GM23338 (cell line): ENCODE results near the gene STRIP1. TPM values are rescaled to one million over a fixed set of nuclear protein-coding genes. Genes with fewer than 3 reads are reported as not detected.
"Not testable (repeated sequence)": the region's sequence is repeated elsewhere in the genome, so short reads cannot be mapped to it uniquely, and the experiment has no call there.

Source experiments
- ATAC-seq: fragments of 200-7000 bp; cut with Tn5 transposase; 3 replicates; pipeline ENCODE4 v1.9.1; 2020
- DNase-seq: peaks from one replicate; pipeline ENCODE4 v3.0.0-alpha.2; 2015; ENCODE audit warnings: low spot score
- H2AFZ ChIP-seq: fragments of 200-600 bp; sonication (generic); 2 replicates; pipeline ENCODE4 v1.8.0; 2016; ENCODE audit warnings: antibody characterized with exemption, mild to moderate bottlenecking, moderate library complexity
- H3F3A ChIP-seq: fragments of 200-600 bp; sonication (generic); replicated peaks from 2 replicates; pipeline ENCODE4 v1.8.0; 2017; ENCODE audit warnings: antibody characterized with exemption, mixed run types, low read depth
- H3K27ac ChIP-seq: fragments of 200-600 bp; sonication (generic); 2 replicates; pipeline ENCODE4 v1.6.1; 2016; ENCODE audit warnings: low read depth
- H3K27me3 ChIP-seq: fragments of 200-600 bp; sonication (generic); 2 replicates; pipeline ENCODE4 v1.8.0; 2016; ENCODE audit warnings: mild to moderate bottlenecking, mixed run types, moderate library complexity; ENCODE audit not compliant: insufficient read depth
- H3K36me3 ChIP-seq: fragments of 200-600 bp; sonication (generic); 2 replicates; pipeline ENCODE4 v1.8.0; 2016; ENCODE audit warnings: mild to moderate bottlenecking; ENCODE audit not compliant: insufficient read depth
- H3K4me1 ChIP-seq: fragments of 200-600 bp; sonication (generic); 2 replicates; pipeline ENCODE4 v1.8.0; 2016; ENCODE audit warnings: mild to moderate bottlenecking, moderate library complexity; ENCODE audit not compliant: insufficient read depth
- H3K4me2 ChIP-seq: fragments of 200-600 bp; sonication (generic); 2 replicates; pipeline ENCODE4 v1.7.1; 2017; ENCODE audit warnings: mixed run types
- H3K4me3 ChIP-seq: fragments of 200-600 bp; sonication (generic); 2 replicates; pipeline ENCODE4 v1.6.1; 2016; ENCODE audit warnings: mixed run types
- H3K79me2 ChIP-seq: fragments of 200-600 bp; sonication (generic); replicated peaks from 2 replicates; pipeline ENCODE4 v1.8.0; 2017; ENCODE audit warnings: mild to moderate bottlenecking; ENCODE audit not compliant: insufficient read depth
- H3K9me2 ChIP-seq: fragments of 200-600 bp; sonication (generic); 2 replicates; pipeline ENCODE4 v1.8.0; 2017; ENCODE audit not compliant: insufficient read depth
- H4K20me1 ChIP-seq: fragments of 200-600 bp; sonication (generic); replicated peaks from 2 replicates; pipeline ENCODE4 v1.8.0; 2017; ENCODE audit warnings: mild to moderate bottlenecking; ENCODE audit not compliant: insufficient read depth
- H3K27ac Mint-ChIP-seq: 2 replicates; pipeline ENCODE4 v1.8.0; 2020; ENCODE audit warnings: inconsistent platforms, mild to moderate bottlenecking, moderate library complexity, mixed read lengths
- H3K27me3 Mint-ChIP-seq: 3 replicates; pipeline ENCODE4 v1.8.0; 2022; ENCODE audit warnings: low read depth, mild to moderate bottlenecking, moderate library complexity, mixed read lengths, inconsistent platforms; ENCODE audit not compliant: insufficient read depth, poor library complexity
- H3K36me3 Mint-ChIP-seq: 3 replicates; pipeline ENCODE4 v1.8.0; 2021; ENCODE audit warnings: low read depth, mild to moderate bottlenecking, inconsistent platforms, moderate library complexity, mixed read lengths
- H3K4me1 Mint-ChIP-seq: 3 replicates; pipeline ENCODE4 v1.8.0; 2020; ENCODE audit warnings: mild to moderate bottlenecking, inconsistent platforms, mixed read lengths
- H3K4me3 Mint-ChIP-seq: 3 replicates; pipeline ENCODE4 v1.8.0; 2021; ENCODE audit warnings: moderate library complexity, mild to moderate bottlenecking, inconsistent platforms, mixed read lengths
- H3K9me3 Mint-ChIP-seq: 3 replicates; pipeline ENCODE4 v1.8.0; 2020; ENCODE audit warnings: moderate library complexity, mild to moderate bottlenecking, inconsistent platforms, mixed read lengths
- CREB1 ChIP-seq: fragments of 250-450 bp; sonication (Bioruptor Pico); IDR thresholded peaks from 2 replicates; pipeline ENCODE4 v1.5.0; 2020; ENCODE audit warnings: low read depth, mild to moderate bottlenecking, moderate library complexity
- EZH2phosphoT487 ChIP-seq: fragments of 200-600 bp; sonication (generic); IDR thresholded peaks from one replicate; pipeline ENCODE4 v1.8.1; 2018; ENCODE audit warnings: antibody characterized with exemption; ENCODE audit not compliant: unreplicated experiment
- ZNF114 ChIP-seq: fragments of 250-450 bp; sonication (Bioruptor Pico); IDR thresholded peaks from 2 replicates; pipeline ENCODE4 v1.5.0; 2020; ENCODE audit warnings: mild to moderate bottlenecking, moderate library complexity
- ZNF331 ChIP-seq: fragments of 250-450 bp; sonication (Bioruptor Pico); IDR thresholded peaks from 2 replicates; pipeline ENCODE4 v1.5.0; 2020; ENCODE audit warnings: low read depth, mild to moderate bottlenecking, moderate library complexity
- ZNF462 ChIP-seq: fragments of 250-450 bp; sonication (Bioruptor Pico); IDR thresholded peaks from 2 replicates; pipeline ENCODE4 v1.5.0; 2020; ENCODE audit warnings: mild to moderate bottlenecking, moderate library complexity
- polyA plus RNA-seq: library from polyadenylated mRNA; unstranded; fragments of >200 nt; fragmentation: Nextera tagmentation; extraction: Ambion mirVana; gene quantifications from 2 replicates; pipeline ENCODE4 v1.2.1, GENCODE V29; 2016
- total RNA-seq: library from RNA; depleted of rRNA; stranded (reverse); fragments of >200 nt; shearing (Covaris generic); gene quantifications from 2 replicates; pipeline ENCODE4 v1.2.3, GENCODE V29; 2014
- TF ChIP-seq, protein P1 (sequence below): IDR thresholded peaks from 2 replicates; pipeline ENCODE4 v1.6.1; 2016; ENCODE audit warnings: antibody characterized with exemption

The STRIP1 gene
- total and polyA plus RNA-seq, 2 experiments from 2014 or later = 17.2 to 50.6 TPM

DNA sequence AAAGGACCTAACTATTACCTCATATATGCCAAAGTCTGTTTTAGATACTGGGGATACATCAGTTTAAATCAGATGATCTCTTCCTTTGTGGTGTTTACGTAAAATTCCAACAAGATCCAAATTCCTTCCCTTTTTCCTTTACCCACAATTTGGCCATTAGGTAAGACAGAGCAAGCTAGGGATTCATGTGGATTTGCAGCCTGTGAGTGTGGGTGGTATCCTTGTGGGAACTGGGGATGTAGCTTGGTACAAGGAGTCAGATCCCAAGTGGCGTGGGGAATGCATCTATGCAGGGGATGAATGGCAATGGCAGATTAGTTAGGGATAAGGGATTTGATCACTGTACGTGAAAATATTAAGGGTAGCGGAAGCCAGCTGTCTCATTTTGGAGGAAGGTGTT lies 9.8 kb upstream of the STRIP1 start:
- Histone ChIP-seq H3K27me3 (no peaks in the 10 kb centered on the region), H3K4me3 (no peak overlapping the region), H3K27ac (peak overlapping the region; percentile 39; the same call in 1 of the 2 replicates), H3K4me1 (no peaks in the 10 kb centered on the region), H3K36me3 (peaks cover 42% of the 10 kb centered on the region), H3K79me2 (no peaks in the 10 kb centered on the region), H3F3A (no peaks in the 10 kb centered on the region), H3K4me2 (no peak overlapping the region), H4K20me1 (no peaks in the 10 kb centered on the region), H3K9me2 (no peaks in the 10 kb centered on the region), H2AFZ (no peak overlapping the region)
- H3K4me1 Mint-ChIP-seq = no peaks in the 10 kb centered on the region
- H3K9me3 Mint-ChIP-seq = no peaks in the 10 kb centered on the region
- H3K36me3 Mint-ChIP-seq = peaks cover 50% of the 10 kb centered on the region
- H3K27me3 Mint-ChIP-seq = peaks cover 3% of the 10 kb centered on the region
- TF ChIP-seq ZNF114 (CRISPR knock-in tag) (no peak), ZNF331 (CRISPR knock-in tag) (no peak), ZNF462 (CRISPR knock-in tag) (no peak), CREB1 (no peak), EZH2phosphoT487 (no peak)
- TF ChIP-seq, protein P1, sequence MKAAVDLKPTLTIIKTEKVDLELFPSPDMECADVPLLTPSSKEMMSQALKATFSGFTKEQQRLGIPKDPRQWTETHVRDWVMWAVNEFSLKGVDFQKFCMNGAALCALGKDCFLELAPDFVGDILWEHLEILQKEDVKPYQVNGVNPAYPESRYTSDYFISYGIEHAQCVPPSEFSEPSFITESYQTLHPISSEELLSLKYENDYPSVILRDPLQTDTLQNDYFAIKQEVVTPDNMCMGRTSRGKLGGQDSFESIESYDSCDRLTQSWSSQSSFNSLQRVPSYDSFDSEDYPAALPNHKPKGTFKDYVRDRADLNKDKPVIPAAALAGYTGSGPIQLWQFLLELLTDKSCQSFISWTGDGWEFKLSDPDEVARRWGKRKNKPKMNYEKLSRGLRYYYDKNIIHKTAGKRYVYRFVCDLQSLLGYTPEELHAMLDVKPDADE = no peak
- no peak for ATAC-seq
- no peak overlapping the region for H3K4me3 Mint-ChIP-seq
- no peak overlapping the region for H3K27ac Mint-ChIP-seq
- no peak for DNase-seq

- not testable (repeated sequence) for H3K27me3 Mint-ChIP-seq, DNase-seq, ATAC-seq, H3K36me3 Mint-ChIP-seq, H2AFZ ChIP-seq, H3F3A ChIP-seq, H3K27me3 ChIP-seq, H3K9me2 ChIP-seq, H4K20me1 ChIP-seq, H3K27ac ChIP-seq, H3K79me2 ChIP-seq, H3K4me3 Mint-ChIP-seq, H3K9me3 Mint-ChIP-seq, H3K4me2 ChIP-seq, H3K4me3 ChIP-seq, H3K36me3 ChIP-seq
- peaks cover 23% of the 10 kb centered on the region for H3K4me1 Mint-ChIP-seq
- peak overlapping the region; percentile 49 for H3K27ac Mint-ChIP-seq
- H3K4me1 ChIP-seq = peaks cover 19% of the 10 kb centered on the region
Observed at GRCh38 chr1:110030687-110031086, 3.7 kb upstream of the STRIP1 start.
